Nephron progenitor cell (in vitro differentiated cells): ENCODE data around the gene CDYL2.

Experiments
- DNase-seq: peaks from one replicate; pipeline ENCODE4 v3.0.0; 2021
- H3K27ac Mint-ChIP-seq: 2 replicates; pipeline ENCODE4 v1.8.0; 2021; ENCODE audit warnings: mild to moderate bottlenecking, moderate library complexity, mixed read lengths
- H3K27me3 Mint-ChIP-seq: 2 replicates; pipeline ENCODE4 v1.8.0; 2021; ENCODE audit warnings: mild to moderate bottlenecking, low read depth, mixed read lengths; ENCODE audit not compliant: poor library complexity
- H3K36me3 Mint-ChIP-seq: 2 replicates; pipeline ENCODE4 v1.8.0; 2021; ENCODE audit warnings: low read depth, mixed read lengths
- H3K4me1 Mint-ChIP-seq: 2 replicates; pipeline ENCODE4 v1.8.0; 2021; ENCODE audit warnings: mixed read lengths
- H3K4me3 Mint-ChIP-seq: 2 replicates; pipeline ENCODE4 v1.8.0; 2021; ENCODE audit warnings: mild to moderate bottlenecking, moderate library complexity, mixed read lengths
- H3K9me3 Mint-ChIP-seq: 2 replicates; pipeline ENCODE4 v1.8.0; 2021; ENCODE audit warnings: mild to moderate bottlenecking, moderate library complexity, mixed read lengths
- CTCF ChIP-seq: fragments of 200-600 bp; sonication (generic); IDR thresholded peaks from 2 replicates; pipeline ENCODE4 v1.5.0; 2021; ENCODE audit warnings: antibody characterized with exemption

CDYL2 gene

GRCh38 chr16:80743273-80743672 lies 61.1 kb downstream of the CDYL2 start:
- Mint-ChIP-seq H3K27me3 (peaks cover 3% of the 10 kb centered on the region), H3K9me3 (peaks cover 27% of the 10 kb centered on the region), H3K36me3 (no peaks in the 10 kb centered on the region), H3K4me3 (no peak overlapping the region), H3K4me1 (no peaks in the 10 kb centered on the region), H3K27ac (no peak overlapping the region)
- TF ChIP-seq CTCF: no peak
- no peak for DNase-seq

- no peak for TF ChIP-seq CTCF
Observed at GRCh38 chr16:80742331-80742730, 62.1 kb downstream of the CDYL2 start.

GRCh38 chr16:80741724-80742123 lies 62.7 kb downstream of the CDYL2 start:
- DNase-seq: no peak
- H3K27ac Mint-ChIP-seq: no peak overlapping the region

More at GRCh38 chr16:80742331-80742730, 62.1 kb downstream of the CDYL2 start:
- H3K27me3 Mint-ChIP-seq: peaks cover 6% of the 10 kb centered on the region
- no peak overlapping the region for H3K27ac Mint-ChIP-seq
- no peaks in the 10 kb centered on the region for H3K4me1 Mint-ChIP-seq
- no peaks in the 10 kb centered on the region for H3K36me3 Mint-ChIP-seq
- peaks cover 28% of the 10 kb centered on the region for H3K9me3 Mint-ChIP-seq
- H3K4me3 Mint-ChIP-seq: no peak overlapping the region
- DNase-seq: no peak

GRCh38 chr16:80739523-80739922 lies 64.9 kb downstream of the CDYL2 start:
- Mint-ChIP-seq H3K4me3 (no peak overlapping the region), H3K27me3 (peaks cover 3% of the 10 kb centered on the region), H3K27ac (no peak overlapping the region), H3K36me3 (no peaks in the 10 kb centered on the region), H3K4me1 (no peaks in the 10 kb centered on the region), H3K9me3 (peaks cover 28% of the 10 kb centered on the region)
- no peak for DNase-seq
- no peak for TF ChIP-seq CTCF

More at GRCh38 chr16:80741724-80742123, 62.7 kb downstream of the CDYL2 start:
- Mint-ChIP-seq H3K4me1 (no peaks in the 10 kb centered on the region), H3K27me3 (peaks cover 6% of the 10 kb centered on the region), H3K36me3 (no peaks in the 10 kb centered on the region), H3K9me3 (peaks cover 28% of the 10 kb centered on the region), H3K4me3 (no peak overlapping the region)
- no peak for TF ChIP-seq CTCF

GRCh38 chr16:80738521-80738920 lies 65.9 kb downstream of the CDYL2 start:
- H3K27ac Mint-ChIP-seq: no peak overlapping the region
- H3K9me3 Mint-ChIP-seq: peaks cover 28% of the 10 kb centered on the region
- H3K27me3 Mint-ChIP-seq: peaks cover 5% of the 10 kb centered on the region

More at GRCh38 chr16:80738521-80738920, 65.9 kb downstream of the CDYL2 start:
- no peak for DNase-seq
- Mint-ChIP-seq H3K36me3 (no peaks in the 10 kb centered on the region), H3K4me1 (no peaks in the 10 kb centered on the region), H3K4me3 (no peak overlapping the region)
- TF ChIP-seq CTCF: no peak
